Bone marrow (tissue), 2 donors: ENCODE measurements around the gene AGAP2.

ENCODE experiments used
- DNase-seq, 2 donors: peaks; one replicate each; lab custom pipeline; 2025; lab: John Stamatoyannopoulos, UW

The AGAP2 gene

GRCh38 chr12:57736741-57737466 lies 1.6 kb downstream of the AGAP2 start:
- no peak for DNase-seq

- no peak for DNase-seq
Observed at GRCh38 chr12:57735952-57736740, 2.4 kb downstream of the AGAP2 start.

- no peak for DNase-seq
Observed at GRCh38 chr12:57735198-57735855, 3.2 kb downstream of the AGAP2 start.

- no peak for DNase-seq
Observed at GRCh38 chr12:57734591-57734990, 4.0 kb downstream of the AGAP2 start.

- DNase-seq, result no peak
Observed at GRCh38 chr12:57733928-57734327, 4.6 kb downstream of the AGAP2 start.

GRCh38 chr12:57732726-57733593 lies 5.6 kb downstream of the AGAP2 start:
- DNase-seq, result no peak

GRCh38 chr12:57732270-57732669 lies 6.3 kb downstream of the AGAP2 start:
- no peak for DNase-seq

GRCh38 chr12:57731411-57732080 lies 7.0 kb downstream of the AGAP2 start:
- DNase-seq, result no peak

GRCh38 chr12:57730336-57731067 lies 8.0 kb downstream of the AGAP2 start:
- DNase-seq, result no peak

GRCh38 chr12:57729321-57729844 lies 9.2 kb downstream of the AGAP2 start:
- DNase-seq, result no peak

GRCh38 chr12:57727758-57728395 lies 10.7 kb downstream of the AGAP2 start:
- no peak for DNase-seq

GRCh38 chr12:57726884-57727757 lies 11.4 kb downstream of the AGAP2 start:
- DNase-seq, result no peak

- no peak for DNase-seq
Observed at GRCh38 chr12:57726151-57726883, 12.2 kb downstream of the AGAP2 start.

- DNase-seq, result no peak
Observed at GRCh38 chr12:57725851-57726150, 12.7 kb downstream of the AGAP2 start.

- DNase-seq, result no peak
Observed at GRCh38 chr12:57724936-57725740, 13.4 kb downstream of the AGAP2 start.

GRCh38 chr12:57724003-57724935 lies 14.3 kb downstream of the AGAP2 start:
- no peak for DNase-seq

- DNase-seq, result no peak
Observed at GRCh38 chr12:57723630-57723962, 14.9 kb downstream of the AGAP2 start.
